Activated naive CD8-positive, alpha-beta T cell treated with anti-CD3 and anti-CD28 coated beads, Interleukin-2, amount 50 U/mL, for 24 hours (primary cell): ENCODE results near the gene TMSB10.
"Not testable (repeated sequence)": the region's sequence is repeated elsewhere in the genome, so short reads cannot be mapped to it uniquely, and the experiment has no call there.

Experiments used
- ATAC-seq: fragments of 150-1000 bp; cut with Tn5 transposase; one replicate; pipeline ENCODE4 v1.10.0; 2021
- DNase-seq: peaks from one replicate; pipeline ENCODE4 v3.0.0; 2021
- H3K27ac Mint-ChIP-seq: one replicate; pipeline ENCODE4 v1.8.0; 2021; ENCODE audit warnings: mild to moderate bottlenecking, mixed read lengths
- H3K27me3 Mint-ChIP-seq: one replicate; pipeline ENCODE4 v1.8.0; 2021; ENCODE audit warnings: mixed read lengths
- H3K36me3 Mint-ChIP-seq: one replicate; pipeline ENCODE4 v1.8.0; 2021; ENCODE audit warnings: low read depth, mixed read lengths
- H3K4me1 Mint-ChIP-seq: one replicate; pipeline ENCODE4 v1.8.0; 2021; ENCODE audit warnings: mixed read lengths
- H3K4me3 Mint-ChIP-seq: one replicate; pipeline ENCODE4 v1.8.0; 2021; ENCODE audit warnings: mild to moderate bottlenecking, moderate library complexity, mixed read lengths
- H3K9me3 Mint-ChIP-seq: one replicate; pipeline ENCODE4 v1.8.0; 2021; ENCODE audit warnings: mixed read lengths

Gene TMSB10

GRCh38 chr2:84925336-84925723, 19.9 kb downstream of the TMSB10 start:
- ATAC-seq, result peak; percentile 2
- H3K27me3 Mint-ChIP-seq, result no peaks in the 10 kb centered on the region
- H3K4me3 Mint-ChIP-seq, result peak overlapping the region; percentile 89
- peaks cover 46% of the 10 kb centered on the region for H3K4me1 Mint-ChIP-seq
- H3K36me3 Mint-ChIP-seq, result no peaks in the 10 kb centered on the region
- DNase-seq, result no peak
- H3K27ac Mint-ChIP-seq, result peak overlapping the region; percentile 91
- no peaks in the 10 kb centered on the region for H3K9me3 Mint-ChIP-seq

GRCh38 chr2:84925724-84926376, 20.4 kb downstream of the TMSB10 start:
- Mint-ChIP-seq H3K27me3 (no peaks in the 10 kb centered on the region), H3K27ac (peak overlapping the region; percentile 91)

GRCh38 chr2:84927275-84927627, 21.8 kb downstream of the TMSB10 start:
- Mint-ChIP-seq H3K4me3 (peak overlapping the region; percentile 89), H3K27ac (peak overlapping the region; percentile 90), H3K4me1 (peaks cover 53% of the 10 kb centered on the region), H3K9me3 (no peaks in the 10 kb centered on the region), H3K27me3 (no peaks in the 10 kb centered on the region), H3K36me3 (no peaks in the 10 kb centered on the region)
- no peak for ATAC-seq
- no peak for DNase-seq

More at GRCh38 chr2:84925724-84926376, 20.4 kb downstream of the TMSB10 start:
- H3K9me3 Mint-ChIP-seq, result no peaks in the 10 kb centered on the region
- no peaks in the 10 kb centered on the region for H3K36me3 Mint-ChIP-seq
- DNase-seq (peak; percentile 100), ATAC-seq (peak; percentile 88)
- peak overlapping the region; percentile 89 for H3K4me3 Mint-ChIP-seq
- H3K4me1 Mint-ChIP-seq, result peaks cover 45% of the 10 kb centered on the region

GRCh38 chr2:84931384-84931821, 25.9 kb downstream of the TMSB10 start:
- Mint-ChIP-seq H3K4me3 (no peak overlapping the region), H3K27ac (no peak overlapping the region), H3K36me3 (peaks cover 2% of the 10 kb centered on the region), H3K9me3 (no peaks in the 10 kb centered on the region), H3K4me1 (peaks cover 34% of the 10 kb centered on the region), H3K27me3 (no peaks in the 10 kb centered on the region)
- no peak for ATAC-seq
- DNase-seq, result no peak

- H3K27ac Mint-ChIP-seq, result peak overlapping the region; percentile 96
- DNase-seq (peak; percentile 54), ATAC-seq (peak; percentile 53)
- peak overlapping the region; percentile 72 for H3K4me3 Mint-ChIP-seq
- H3K9me3 Mint-ChIP-seq, result no peaks in the 10 kb centered on the region
- H3K4me1 Mint-ChIP-seq, result peaks cover 72% of the 10 kb centered on the region
- no peaks in the 10 kb centered on the region for H3K27me3 Mint-ChIP-seq
- peaks cover 11% of the 10 kb centered on the region for H3K36me3 Mint-ChIP-seq
These were observed 32.9 kb downstream of the TMSB10 start for GRCh38 chr2:84938194-84938879.

DNA sequence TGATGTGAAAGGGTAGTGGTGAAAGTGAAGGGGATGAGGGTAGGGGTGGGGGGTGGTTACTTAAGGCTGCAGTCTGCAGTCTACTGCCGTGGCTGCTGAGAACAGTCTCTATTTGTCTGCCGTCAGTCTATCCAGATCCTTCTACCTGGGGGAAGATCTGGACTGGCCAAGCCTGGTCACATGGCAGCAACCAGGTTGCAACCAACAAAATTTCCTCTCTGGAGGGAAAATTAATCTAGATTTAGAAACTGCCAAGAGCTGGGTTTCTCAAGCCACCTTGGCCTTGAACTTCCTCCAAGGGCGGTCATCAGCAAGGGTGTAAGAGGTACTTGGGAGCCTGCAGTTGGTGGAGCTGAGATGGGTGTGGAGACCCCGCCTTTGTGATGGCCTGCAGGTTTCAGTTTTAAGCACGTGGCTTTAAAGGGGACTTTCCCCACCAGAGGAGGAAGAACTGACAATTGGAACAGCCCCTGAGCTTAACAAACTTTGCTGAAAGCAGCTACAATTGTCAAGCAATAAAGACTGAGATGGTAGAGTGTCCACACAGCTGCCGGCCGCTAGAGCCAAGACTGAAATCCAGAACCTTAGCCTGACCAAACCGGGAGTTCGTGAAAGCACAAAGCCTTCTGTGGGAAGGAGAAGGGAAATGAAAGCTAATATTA, 34.1 kb downstream of the TMSB10 start:
- Mint-ChIP-seq H3K9me3 (no peaks in the 10 kb centered on the region), H3K27ac (peak overlapping the region; percentile 96), H3K27me3 (no peaks in the 10 kb centered on the region), H3K4me3 (peak overlapping the region; percentile 72), H3K4me1 (peaks cover 82% of the 10 kb centered on the region), H3K36me3 (peaks cover 14% of the 10 kb centered on the region)
- peak; percentile 75 for DNase-seq
- ATAC-seq, result peak; percentile 85

- H3K4me3 Mint-ChIP-seq, result peak overlapping the region; percentile 72
- H3K27me3 Mint-ChIP-seq, result no peaks in the 10 kb centered on the region
- H3K27ac Mint-ChIP-seq, result peak overlapping the region; percentile 96
- ATAC-seq (no peak), DNase-seq (no peak)
- no peaks in the 10 kb centered on the region for H3K9me3 Mint-ChIP-seq
- H3K36me3 Mint-ChIP-seq, result peaks cover 15% of the 10 kb centered on the region
- H3K4me1 Mint-ChIP-seq, result peaks cover 87% of the 10 kb centered on the region
These were observed 34.6 kb downstream of the TMSB10 start for GRCh38 chr2:84940088-84940470.

DNA sequence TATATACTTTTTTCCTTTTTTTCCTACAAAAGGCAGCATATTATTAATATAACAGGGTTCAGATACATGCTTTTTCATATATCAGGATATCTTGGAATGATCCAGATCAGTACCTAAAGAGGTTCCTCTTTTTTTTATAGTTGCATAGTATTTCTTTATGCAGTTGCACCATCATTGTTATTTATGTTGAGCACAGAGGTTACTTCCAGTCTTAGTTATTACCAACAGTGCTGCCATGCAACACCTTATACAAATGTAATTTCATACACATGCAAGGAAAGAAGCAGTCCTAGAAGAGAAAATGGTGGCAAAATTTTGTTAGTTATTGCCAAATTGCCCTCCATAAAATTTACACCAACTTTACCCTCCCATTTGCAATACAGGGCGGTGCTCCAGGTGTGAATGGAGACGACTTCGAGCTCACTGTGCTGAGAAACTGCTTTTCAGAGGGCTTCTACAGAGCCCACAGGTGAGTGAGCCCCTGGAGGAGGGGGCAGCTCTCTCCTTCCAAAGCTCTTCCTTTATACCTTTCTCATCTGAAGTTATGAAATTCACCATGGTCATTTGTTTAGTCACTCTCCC, 35.5 kb downstream of the TMSB10 start:
- ATAC-seq, result no peak
- no peak for DNase-seq
- Mint-ChIP-seq H3K4me1 (peaks cover 92% of the 10 kb centered on the region), H3K36me3 (peaks cover 14% of the 10 kb centered on the region), H3K27me3 (no peaks in the 10 kb centered on the region), H3K4me3 (no peak overlapping the region), H3K27ac (peak overlapping the region; percentile 67), H3K9me3 (no peaks in the 10 kb centered on the region)

- Mint-ChIP-seq H3K27ac (peak overlapping the region; percentile 95), H3K4me1 (peaks cover 91% of the 10 kb centered on the region), H3K27me3 (no peaks in the 10 kb centered on the region), H3K9me3 (no peaks in the 10 kb centered on the region), H3K36me3 (peaks cover 12% of the 10 kb centered on the region), H3K4me3 (no peak overlapping the region)
- no peak for ATAC-seq
- DNase-seq, result no peak
These were observed 36.7 kb downstream of the TMSB10 start for GRCh38 chr2:84942166-84942565.

DNA sequence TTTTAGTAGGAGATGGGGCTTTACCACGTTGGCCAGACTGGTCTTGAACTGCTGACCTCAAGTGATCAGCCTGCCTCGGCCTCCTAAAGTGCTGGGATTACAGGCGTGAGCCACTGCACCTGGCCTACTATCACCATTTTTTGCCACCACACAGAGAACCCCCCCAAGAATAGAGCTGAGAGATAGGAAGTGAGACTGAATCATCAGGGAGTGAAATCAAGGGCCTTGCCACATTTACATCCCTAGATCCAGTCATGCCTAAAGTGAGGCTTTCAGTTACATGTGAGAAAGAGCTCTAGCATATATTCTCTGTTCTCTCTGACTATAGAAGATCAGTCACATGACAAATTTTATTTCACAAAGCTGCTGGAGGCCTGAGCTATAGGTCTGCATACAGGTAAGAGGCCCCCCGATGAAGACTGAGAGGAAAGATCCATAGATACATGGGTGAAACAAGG, 37.5 kb downstream of the TMSB10 start:
- Mint-ChIP-seq H3K4me1 (peaks cover 88% of the 10 kb centered on the region), H3K36me3 (peaks cover 10% of the 10 kb centered on the region), H3K9me3 (no peaks in the 10 kb centered on the region), H3K4me3 (peak overlapping the region; percentile 31), H3K27ac (peak overlapping the region; percentile 95), H3K27me3 (no peaks in the 10 kb centered on the region)
- DNase-seq (no peak), ATAC-seq (peak; percentile 4)

DNA sequence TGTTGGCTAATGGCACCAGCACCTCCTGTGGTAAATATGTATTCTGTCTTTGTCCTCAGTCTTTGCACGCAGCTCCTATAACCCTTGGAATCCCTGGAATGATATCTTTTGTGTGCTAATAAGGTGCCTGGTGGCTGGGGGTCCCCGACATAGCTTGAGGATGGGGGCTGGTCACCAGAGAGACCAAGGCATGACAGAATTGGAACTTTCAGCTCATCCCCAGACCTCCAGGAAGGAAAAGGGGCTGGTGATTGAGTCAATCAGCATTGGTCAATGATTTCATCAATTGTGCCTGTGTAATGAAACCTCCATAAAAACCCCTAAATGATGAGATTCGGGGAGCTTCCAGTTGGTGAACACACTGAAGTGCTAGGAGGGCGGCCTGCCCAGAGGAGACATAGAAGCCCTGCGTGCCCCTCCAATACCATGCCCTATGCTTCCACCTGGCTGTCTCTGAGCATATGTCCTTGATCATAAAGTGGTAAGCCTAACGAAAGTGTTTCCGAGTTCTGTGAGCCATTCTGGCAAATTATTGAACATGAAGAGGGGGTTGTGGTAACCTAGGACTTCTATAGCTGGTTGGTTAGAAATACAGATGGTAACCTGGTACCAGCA, 38.9 kb downstream of the TMSB10 start:
- peak overlapping the region; percentile 33 for H3K4me3 Mint-ChIP-seq
- peaks cover 10% of the 10 kb centered on the region for H3K36me3 Mint-ChIP-seq
- peak overlapping the region; percentile 95 for H3K27ac Mint-ChIP-seq
- H3K4me1 Mint-ChIP-seq, result peaks cover 74% of the 10 kb centered on the region
- no peaks in the 10 kb centered on the region for H3K9me3 Mint-ChIP-seq
- ATAC-seq, result no peak
- H3K27me3 Mint-ChIP-seq, result no peaks in the 10 kb centered on the region
- no peak for DNase-seq

GRCh38 chr2:84945838-84946203, 40.4 kb downstream of the TMSB10 start:
- H3K4me1 Mint-ChIP-seq, result peaks cover 61% of the 10 kb centered on the region
- peak overlapping the region; percentile 33 for H3K4me3 Mint-ChIP-seq
- H3K27ac Mint-ChIP-seq, result peak overlapping the region; percentile 95
- H3K9me3 Mint-ChIP-seq, H3K27me3 Mint-ChIP-seq, H3K36me3 Mint-ChIP-seq: not testable (repeated sequence)
- DNase-seq, result peak; percentile 37
- peak; percentile 3 for ATAC-seq

DNA sequence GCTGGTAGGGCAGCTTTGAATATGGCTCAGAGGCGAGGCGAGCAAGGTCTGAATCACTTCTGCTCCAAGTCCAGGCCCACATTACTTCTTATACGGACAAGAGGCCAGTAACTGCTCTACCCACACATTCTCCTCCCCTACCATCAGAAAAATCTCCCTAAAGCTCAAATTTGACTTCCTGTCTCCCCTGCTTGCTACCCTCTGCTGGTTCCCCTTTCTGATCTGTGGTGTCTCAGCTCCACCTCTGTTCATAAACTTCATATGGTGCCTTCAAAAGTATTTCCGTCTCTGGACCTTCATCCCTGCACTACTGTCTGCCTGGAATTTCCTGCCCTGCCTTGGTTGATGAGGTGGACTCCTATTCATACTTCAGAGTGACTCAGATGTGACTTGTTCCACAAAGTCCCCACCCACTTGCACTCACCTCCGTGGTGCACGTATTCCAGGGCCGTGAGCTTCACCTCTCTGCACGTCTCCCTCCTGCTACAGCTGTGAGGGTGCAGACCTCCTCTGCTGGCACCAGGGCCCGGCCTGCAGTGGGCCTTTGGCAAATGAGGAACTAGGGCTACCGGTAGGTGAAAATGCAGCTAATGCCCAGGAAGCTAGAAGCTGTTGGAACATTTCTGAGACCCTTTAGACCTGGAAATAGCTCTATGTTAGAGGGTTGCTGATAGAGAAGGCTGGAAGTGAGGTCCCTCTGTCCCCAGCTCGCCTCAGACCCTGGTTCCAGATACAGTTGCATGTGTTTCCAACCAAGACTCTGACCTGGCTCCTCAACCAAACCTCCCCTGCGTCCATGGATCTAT, 41.0 kb downstream of the TMSB10 start:
- no peaks in the 10 kb centered on the region for H3K27me3 Mint-ChIP-seq
- H3K27ac Mint-ChIP-seq, result peak overlapping the region; percentile 95
- H3K9me3 Mint-ChIP-seq, result no peaks in the 10 kb centered on the region
- H3K4me3 Mint-ChIP-seq, result peak overlapping the region; percentile 66
- H3K4me1 Mint-ChIP-seq, result peaks cover 55% of the 10 kb centered on the region
- DNase-seq (peak; percentile 80), ATAC-seq (peak; percentile 94)
- peaks cover 10% of the 10 kb centered on the region for H3K36me3 Mint-ChIP-seq
